Stimulated activated naive CD8-positive, alpha-beta T cell treated with anti-CD3 and anti-CD28 coated beads, Interleukin-15, amount 100 ng/mL, for 72 hours (primary cell): ENCODE measurements around the gene CLPTM1L.

Experiments
- ATAC-seq: fragments of 150-1000 bp; cut with Tn5 transposase; 2 replicates; pipeline ENCODE4 v1.10.0; 2021; ENCODE audit warnings: mild to moderate bottlenecking, moderate library complexity
- DNase-seq, 2 donors: peaks; one replicate each; pipeline ENCODE4 v3.0.0; 2021 to 2022
- H3K27ac Mint-ChIP-seq, 2 donors: one replicate each; pipeline ENCODE4 v1.8.0; 2022; ENCODE audit warnings: mild to moderate bottlenecking in 2 of 2, mixed read lengths in 2 of 2, moderate library complexity in 2 of 2
- H3K27me3 Mint-ChIP-seq: one replicate; pipeline ENCODE4 v1.8.0; 2022; ENCODE audit warnings: mixed read lengths
- H3K4me1 Mint-ChIP-seq: one replicate; pipeline ENCODE4 v1.8.0; 2022; ENCODE audit warnings: mild to moderate bottlenecking, mixed read lengths
- H3K4me3 Mint-ChIP-seq, 2 donors: one replicate each; pipeline ENCODE4 v1.8.0; 2022; ENCODE audit warnings: mild to moderate bottlenecking in 2 of 2, mixed read lengths in 2 of 2, moderate library complexity in 1 of 2
- H3K9me3 Mint-ChIP-seq, 2 donors: one replicate each; pipeline ENCODE4 v1.8.0; 2022; ENCODE audit warnings: mixed read lengths in 2 of 2

Gene CLPTM1L

GRCh38 chr5:1311439-1312055 lies 33.4 kb downstream of the CLPTM1L start:
- peaks cover 64% of the 10 kb centered on the region for H3K4me1 Mint-ChIP-seq
- no peak overlapping the region for H3K27ac Mint-ChIP-seq
- no peak for DNase-seq
- peaks cover 6 to 10% of the 10 kb centered on the region in 2 donors for H3K9me3 Mint-ChIP-seq
- peaks cover 17% of the 10 kb centered on the region for H3K27me3 Mint-ChIP-seq
- H3K4me3 Mint-ChIP-seq: no peak overlapping the region
- ATAC-seq: no peak

- no peak overlapping the region for H3K4me3 Mint-ChIP-seq
- H3K4me1 Mint-ChIP-seq: peaks cover 50% of the 10 kb centered on the region
- H3K9me3 Mint-ChIP-seq: peaks cover 6 to 10% of the 10 kb centered on the region in 2 donors
Measured at GRCh38 chr5:1310118-1310517, 34.8 kb downstream of the CLPTM1L start.

GRCh38 chr5:1304033-1304432 lies 40.9 kb downstream of the CLPTM1L start:
- Mint-ChIP-seq H3K27ac (no peak overlapping the region), H3K9me3 (peaks cover 4 to 6% of the 10 kb centered on the region in 2 donors), H3K4me1 (peaks cover 7% of the 10 kb centered on the region), H3K27me3 (no peaks in the 10 kb centered on the region), H3K4me3 (no peak overlapping the region)
- DNase-seq: no peak
- ATAC-seq: no peak

More at GRCh38 chr5:1310118-1310517, 34.8 kb downstream of the CLPTM1L start:
- DNase-seq (peak in 1 of 2 donors; percentile 3), ATAC-seq (no peak)
- Mint-ChIP-seq H3K27ac (no peak overlapping the region), H3K27me3 (peaks cover 17% of the 10 kb centered on the region)

GRCh38 chr5:1302258-1302657 lies 42.6 kb downstream of the CLPTM1L start:
- Mint-ChIP-seq H3K9me3 (peaks cover 4 to 6% of the 10 kb centered on the region in 2 donors), H3K27me3 (no peaks in the 10 kb centered on the region), H3K4me1 (no peaks in the 10 kb centered on the region), H3K4me3 (no peak overlapping the region), H3K27ac (no peak overlapping the region)
- ATAC-seq (no peak), DNase-seq (no peak)

GRCh38 chr5:1300581-1301083 lies 44.3 kb downstream of the CLPTM1L start:
- Mint-ChIP-seq H3K4me1 (no peaks in the 10 kb centered on the region), H3K27me3 (no peaks in the 10 kb centered on the region), H3K27ac (no peak overlapping the region), H3K9me3 (peaks cover 4 to 6% of the 10 kb centered on the region in 2 donors), H3K4me3 (no peak overlapping the region)
- ATAC-seq (no peak), DNase-seq (no peak)

- no peaks in the 10 kb centered on the region for H3K27me3 Mint-ChIP-seq
- H3K4me1 Mint-ChIP-seq: no peaks in the 10 kb centered on the region
- DNase-seq (no peak), ATAC-seq (no peak)
- H3K9me3 Mint-ChIP-seq: peaks cover 4 to 6% of the 10 kb centered on the region in 2 donors
- H3K27ac Mint-ChIP-seq: no peak overlapping the region
- H3K4me3 Mint-ChIP-seq: no peak overlapping the region
Measured at GRCh38 chr5:1299961-1300360, 44.9 kb downstream of the CLPTM1L start.

- ATAC-seq (no peak), DNase-seq (no peak)
- Mint-ChIP-seq H3K4me3 (no peak overlapping the region), H3K9me3 (peaks cover 4 to 6% of the 10 kb centered on the region in 2 donors), H3K27me3 (no peaks in the 10 kb centered on the region), H3K4me1 (peaks cover 2% of the 10 kb centered on the region), H3K27ac (no peak overlapping the region)
Measured at GRCh38 chr5:1299511-1299850, 45.4 kb downstream of the CLPTM1L start.

- Mint-ChIP-seq H3K27me3 (no peaks in the 10 kb centered on the region), H3K27ac (peak overlapping the region in 1 of 2 donors; percentile 35), H3K4me3 (no peak overlapping the region), H3K9me3 (peaks cover 4 to 6% of the 10 kb centered on the region in 2 donors), H3K4me1 (peaks cover 5% of the 10 kb centered on the region)
- no peak for DNase-seq
- no peak for ATAC-seq
Measured at GRCh38 chr5:1298723-1299510, 46.0 kb downstream of the CLPTM1L start.

- Mint-ChIP-seq H3K27ac (no peak overlapping the region), H3K27me3 (peaks cover 5% of the 10 kb centered on the region), H3K9me3 (peaks cover 4 to 6% of the 10 kb centered on the region in 2 donors), H3K4me3 (no peak overlapping the region), H3K4me1 (peaks cover 13% of the 10 kb centered on the region)
- ATAC-seq (no peak), DNase-seq (no peak)
Measured at GRCh38 chr5:1298067-1298551, 46.8 kb downstream of the CLPTM1L start.

GRCh38 chr5:1297243-1297642 lies 47.7 kb downstream of the CLPTM1L start:
- ATAC-seq (no peak), DNase-seq (no peak)
- peak overlapping the region in 1 of 2 donors; percentile 3 for H3K27ac Mint-ChIP-seq

GRCh38 chr5:1295650-1296037 lies 49.3 kb downstream of the CLPTM1L start:
- Mint-ChIP-seq H3K4me3 (peak overlapping the region in 1 of 2 donors; percentile 63), H3K4me1 (peaks cover 24% of the 10 kb centered on the region), H3K27ac (no peak overlapping the region), H3K27me3 (peaks cover 24% of the 10 kb centered on the region), H3K9me3 (no peaks in the 10 kb centered on the region)
- no peak for DNase-seq
- no peak for ATAC-seq

More at GRCh38 chr5:1297243-1297642, 47.7 kb downstream of the CLPTM1L start:
- Mint-ChIP-seq H3K9me3 (peaks cover 2 to 3% of the 10 kb centered on the region in 2 donors), H3K4me3 (no peak overlapping the region), H3K4me1 (peaks cover 18% of the 10 kb centered on the region), H3K27me3 (peaks cover 13% of the 10 kb centered on the region)

GRCh38 chr5:1294835-1295649 lies 49.9 kb downstream of the CLPTM1L start, which contains the start of gene TERT:
TERT (minus strand) TSS chr5:1295068; CDS start chr5:1294989, 79 bp downstream.
- peaks cover 24% of the 10 kb centered on the region for H3K27me3 Mint-ChIP-seq
- peak within 1 kb of the TSS; percentile 15 to 70 for H3K4me3 Mint-ChIP-seq
- H3K9me3 Mint-ChIP-seq: no peaks in the 10 kb centered on the region
- ATAC-seq (peak; percentile 66), DNase-seq (peak; percentile 34 to 37)
- no peak within 1 kb of the TSS for H3K27ac Mint-ChIP-seq
- H3K4me1 Mint-ChIP-seq: peaks cover 24% of the 10 kb centered on the region

GRCh38 chr5:1294206-1294834 lies 50.6 kb downstream of the CLPTM1L start:
- no peak overlapping the region for H3K27ac Mint-ChIP-seq
- peak overlapping the region in 1 of 2 donors; percentile 57 for H3K4me3 Mint-ChIP-seq
- peak in 1 of 2 donors; percentile 26 for DNase-seq
- H3K27me3 Mint-ChIP-seq: peaks cover 24% of the 10 kb centered on the region
- H3K9me3 Mint-ChIP-seq: no peaks in the 10 kb centered on the region
- ATAC-seq: peak; percentile 56
- peaks cover 24% of the 10 kb centered on the region for H3K4me1 Mint-ChIP-seq

- peak; percentile 19 for ATAC-seq
- H3K9me3 Mint-ChIP-seq: peaks cover 0 to 3% of the 10 kb centered on the region in 2 donors
- H3K27ac Mint-ChIP-seq: no peak overlapping the region
- peak in 1 of 2 donors; percentile 7 for DNase-seq
- peak overlapping the region; percentile 64 to 70 for H3K4me3 Mint-ChIP-seq
- peaks cover 24% of the 10 kb centered on the region for H3K27me3 Mint-ChIP-seq
- H3K4me1 Mint-ChIP-seq: peaks cover 24% of the 10 kb centered on the region
Measured at GRCh38 chr5:1293416-1294205, 51.3 kb downstream of the CLPTM1L start.
